HG02885 (cell line): ENCODE results near the gene PGM2L1.
"Not testable (repeated sequence)": the region's sequence is repeated elsewhere in the genome, so short reads cannot be mapped to it uniquely, and the experiment has no call there.

ENCODE experiments used
- ATAC-seq: cut with Tn5 transposase; IDR thresholded peaks from one replicate; pipeline ENCODE4 v1.9.1; 2021; ENCODE audit warnings: mild to moderate bottlenecking; ENCODE audit not compliant: unreplicated experiment, poor library complexity

Gene PGM2L1

DNA sequence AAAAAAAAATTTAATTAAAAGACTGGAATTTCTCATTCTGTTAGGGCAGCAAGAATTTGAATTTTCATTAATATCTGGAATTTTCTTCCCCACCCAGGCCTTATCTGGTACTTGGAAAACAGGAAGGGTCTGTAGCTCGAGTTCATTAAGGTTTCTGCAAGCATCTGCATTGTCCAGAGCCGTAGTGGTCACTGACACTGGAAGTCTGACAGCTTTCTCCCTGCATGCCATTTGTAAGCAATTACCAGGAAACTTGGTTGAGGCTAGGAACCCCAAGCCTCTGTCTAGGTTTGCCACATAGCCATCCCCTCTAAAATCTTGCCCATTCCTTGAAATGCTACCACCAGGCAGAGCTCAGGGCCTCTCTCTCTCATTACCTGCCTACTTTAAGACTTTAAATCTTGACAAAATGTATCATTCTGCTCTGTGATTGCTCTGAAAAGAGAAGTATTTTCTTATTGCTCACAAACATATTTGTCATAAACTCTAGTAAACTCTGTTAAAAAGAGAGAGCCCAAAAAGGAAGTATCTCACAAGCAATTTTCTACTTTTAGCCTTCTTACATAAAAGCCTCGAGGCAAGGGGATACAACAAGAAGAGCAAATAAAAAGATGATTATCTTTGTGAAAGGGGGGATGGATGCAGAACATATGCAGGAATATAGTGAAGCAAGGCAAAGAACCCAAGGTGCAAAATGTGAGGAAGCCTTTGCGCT lies 5.5 kb upstream of the PGM2L1 start:
- no peak for ATAC-seq

DNA sequence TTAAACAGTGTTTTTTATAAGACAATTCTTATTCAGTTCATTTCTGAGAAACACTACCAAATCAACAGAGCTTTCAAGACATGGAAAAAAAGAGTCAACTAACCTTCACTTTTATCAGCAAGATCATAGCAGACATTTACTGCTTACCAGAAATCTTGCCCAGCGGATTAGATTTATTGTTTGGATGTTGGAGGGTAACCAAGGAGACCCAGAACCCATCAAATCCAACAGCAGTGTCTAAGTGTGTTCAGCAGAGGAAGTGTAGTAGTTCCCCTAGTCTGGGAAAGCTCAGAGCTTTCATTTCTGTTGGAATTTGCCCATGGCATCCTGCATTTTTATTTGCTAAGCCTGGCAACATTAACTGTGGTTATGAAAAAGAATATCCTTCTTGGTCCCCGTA lies 2.4 kb upstream of the PGM2L1 start:
- ATAC-seq = no peak

DNA sequence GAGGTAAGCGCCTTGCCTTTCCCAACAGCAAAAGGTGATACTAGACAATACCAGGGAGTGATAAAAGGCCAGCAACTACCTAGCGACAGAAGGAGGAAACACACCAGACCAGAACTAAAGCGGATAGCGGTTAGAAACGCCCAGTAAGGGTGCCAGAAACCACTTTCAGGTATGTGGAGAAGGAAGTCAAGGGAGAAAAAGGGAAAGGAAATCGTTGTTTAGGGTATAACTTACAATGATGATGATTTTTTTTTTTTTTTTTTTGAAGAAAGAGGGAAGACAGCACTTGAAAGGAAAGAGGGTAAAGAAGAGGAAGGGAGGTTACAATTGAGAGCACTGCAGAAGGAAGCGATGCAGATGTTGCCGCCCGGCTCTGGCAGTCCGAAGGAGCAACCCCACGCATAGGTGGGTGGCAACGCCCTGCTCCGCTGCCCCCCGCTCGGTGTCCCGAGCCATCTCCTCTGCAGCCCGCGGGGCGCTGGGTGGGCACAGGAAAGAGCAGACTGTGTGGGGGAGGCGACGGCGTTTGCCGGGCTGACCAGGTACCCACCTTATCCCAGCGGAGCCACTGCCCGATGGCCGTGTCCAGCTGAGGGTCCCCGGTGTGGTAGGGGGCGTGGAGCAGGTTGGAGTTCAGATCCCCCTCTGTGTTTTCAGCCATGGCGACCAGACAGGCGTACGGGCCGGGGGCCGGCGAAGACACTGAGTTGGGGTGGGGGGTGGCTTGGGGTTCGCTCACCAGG lies 561 bp downstream of the PGM2L1 start:
- no peak for ATAC-seq

DNA sequence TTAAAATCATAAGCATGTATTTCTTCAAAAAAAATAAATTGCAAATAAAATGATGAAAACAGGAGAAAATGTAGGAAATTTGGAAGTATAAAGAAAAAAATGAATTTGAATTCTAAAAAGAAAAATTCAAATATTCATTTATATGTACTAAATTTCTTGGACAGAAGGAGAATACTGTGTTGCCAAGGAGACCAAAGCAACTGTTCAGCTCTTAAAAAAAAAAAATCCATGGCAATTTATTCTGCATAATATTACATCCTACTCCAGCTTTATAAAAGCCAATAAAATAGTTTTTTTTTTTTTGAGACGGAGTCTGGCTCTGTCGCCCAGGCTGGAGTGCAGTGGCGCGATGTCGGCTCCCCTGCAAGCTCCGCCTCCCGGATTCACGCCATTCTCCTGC lies 6.0 kb downstream of the PGM2L1 start:
- no peak for ATAC-seq

DNA sequence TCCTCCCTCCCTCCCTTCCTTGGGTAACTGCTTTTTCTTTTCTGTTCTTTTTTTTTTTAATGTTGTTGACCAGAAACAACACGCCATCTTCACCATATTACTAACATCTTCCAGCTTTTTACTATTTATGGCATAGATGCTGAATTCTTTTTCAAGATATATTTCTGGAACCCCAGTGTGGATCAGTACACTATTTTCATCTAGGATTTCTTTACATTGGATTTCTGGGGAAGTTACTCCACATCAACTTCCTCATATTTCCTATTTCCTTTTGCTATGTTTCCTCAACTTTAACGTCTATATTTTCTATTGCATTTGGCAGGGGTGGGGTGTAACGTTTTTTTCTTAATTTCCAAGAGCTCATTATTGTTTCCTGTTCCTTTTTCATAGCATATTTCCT lies 7.0 kb downstream of the PGM2L1 start:
- ATAC-seq = no peak

DNA sequence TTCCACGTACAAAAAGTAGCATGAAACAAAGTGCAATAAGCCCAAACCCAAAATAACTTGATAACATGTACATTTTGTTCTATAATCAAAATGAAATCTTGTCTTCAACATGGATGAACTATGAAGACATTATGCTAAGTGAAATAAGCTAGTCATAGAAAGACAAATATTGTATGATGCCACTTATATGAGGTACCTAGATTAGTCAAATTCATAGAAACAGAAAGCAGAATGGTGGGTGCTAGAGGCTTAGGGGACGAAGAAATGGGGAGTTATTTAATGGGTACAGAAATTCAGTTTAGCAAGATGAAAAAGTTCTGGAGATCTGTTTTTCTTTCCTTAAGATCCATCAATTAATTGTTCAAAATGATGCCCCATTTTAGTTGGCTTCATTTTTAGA lies 7.5 kb downstream of the PGM2L1 start:
- ATAC-seq = no peak

DNA sequence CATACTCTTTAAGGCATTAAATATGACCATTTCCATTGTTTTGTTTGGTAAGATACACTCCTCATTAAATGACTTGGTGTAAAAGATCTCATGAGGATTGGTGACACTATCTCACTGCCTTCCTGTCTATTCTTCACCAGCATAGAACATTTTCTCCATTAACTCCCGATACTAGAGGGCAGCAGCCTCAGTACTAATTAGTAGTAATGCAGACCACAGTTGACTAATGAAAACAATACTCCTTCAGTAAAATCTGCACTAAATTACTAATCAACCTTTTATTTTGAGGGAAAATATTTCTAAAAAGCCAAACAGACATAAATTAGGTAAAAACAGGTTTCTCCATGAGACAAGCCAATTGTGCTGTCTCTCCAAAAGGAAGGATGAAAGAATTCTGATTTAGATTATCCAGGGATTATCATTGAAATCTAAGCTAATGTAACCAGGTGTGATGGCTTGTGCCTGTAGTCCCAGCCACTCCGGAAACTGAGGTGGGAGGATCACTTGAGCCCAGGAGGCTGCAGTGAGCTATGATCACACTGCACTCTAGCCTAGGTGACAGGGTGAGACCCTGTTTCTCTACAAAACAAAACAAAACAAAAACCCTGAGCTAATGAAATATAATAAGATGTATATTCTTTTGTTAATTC lies 9.4 kb downstream of the PGM2L1 start:
- no peak for ATAC-seq

DNA sequence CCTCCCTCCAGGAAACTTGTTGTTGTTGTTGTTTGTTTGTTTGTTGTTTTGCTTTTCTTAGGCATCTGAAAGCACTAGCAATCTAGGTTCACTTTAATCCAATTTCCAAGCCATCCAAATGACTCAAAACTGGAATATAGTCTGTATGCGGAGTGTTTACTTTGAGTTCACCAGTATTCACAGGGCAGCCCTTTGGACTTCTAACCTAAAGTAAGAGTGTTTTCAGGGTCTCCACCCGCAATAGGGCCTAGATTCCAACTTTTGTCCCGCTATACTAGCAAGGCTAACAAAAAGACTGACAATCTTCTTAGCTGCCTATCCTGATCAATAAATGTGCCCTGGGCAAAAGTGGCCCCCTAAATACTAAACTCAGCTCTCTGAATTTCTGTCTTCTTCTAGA lies 13.6 kb downstream of the PGM2L1 start:
- no peak for ATAC-seq

DNA sequence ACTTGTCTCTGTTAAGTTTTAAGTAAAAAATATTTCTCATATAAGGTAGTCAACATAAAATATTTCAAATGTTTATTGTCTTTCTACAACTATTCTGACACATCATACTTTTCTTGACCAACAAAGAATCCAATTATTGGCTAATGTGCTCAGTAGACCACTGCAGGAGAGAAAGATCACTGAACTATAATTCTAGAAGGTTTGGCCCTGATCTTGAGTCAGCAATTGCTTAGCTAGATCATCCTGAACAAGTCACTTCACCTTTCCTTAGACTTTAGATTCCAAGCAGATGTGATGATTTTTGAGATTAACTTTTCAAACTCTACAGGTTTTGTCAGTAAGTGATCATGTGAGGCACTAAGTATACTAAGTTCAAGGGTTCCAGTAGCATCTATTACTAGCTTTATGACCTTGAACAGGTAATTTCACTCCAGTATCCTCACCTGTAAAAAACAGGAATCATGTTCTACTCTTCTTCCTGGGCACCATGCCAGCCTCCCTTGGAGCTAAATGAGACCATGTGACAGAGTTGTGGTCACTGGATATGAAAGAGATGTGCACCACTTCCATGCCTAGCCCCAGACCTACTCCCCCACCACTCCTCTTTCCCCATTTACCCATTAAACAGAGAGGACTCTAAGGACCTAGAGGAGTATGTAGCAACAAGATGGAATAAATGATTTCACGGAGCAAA lies 17.3 kb downstream of the PGM2L1 start:
- no peak for ATAC-seq

DNA sequence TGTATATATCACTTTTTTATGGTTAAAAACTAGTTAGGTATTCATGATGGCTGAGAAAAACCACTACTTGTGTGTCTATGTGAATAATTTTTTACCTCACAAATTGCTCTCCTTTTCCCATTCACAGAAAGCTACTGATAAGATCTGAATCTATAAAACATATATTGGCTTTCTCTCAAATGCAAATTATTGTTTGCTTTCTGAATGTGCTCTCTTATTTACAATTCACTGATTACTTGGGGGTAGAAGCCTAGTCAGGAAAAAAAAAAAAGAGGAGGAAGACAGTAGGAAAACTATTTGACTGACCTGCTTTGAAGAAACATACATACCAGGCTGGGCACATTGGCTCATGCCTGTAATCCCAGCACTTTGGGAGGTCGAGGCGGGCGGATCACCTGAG lies 20.5 kb downstream of the PGM2L1 start:
- no peak for ATAC-seq

DNA sequence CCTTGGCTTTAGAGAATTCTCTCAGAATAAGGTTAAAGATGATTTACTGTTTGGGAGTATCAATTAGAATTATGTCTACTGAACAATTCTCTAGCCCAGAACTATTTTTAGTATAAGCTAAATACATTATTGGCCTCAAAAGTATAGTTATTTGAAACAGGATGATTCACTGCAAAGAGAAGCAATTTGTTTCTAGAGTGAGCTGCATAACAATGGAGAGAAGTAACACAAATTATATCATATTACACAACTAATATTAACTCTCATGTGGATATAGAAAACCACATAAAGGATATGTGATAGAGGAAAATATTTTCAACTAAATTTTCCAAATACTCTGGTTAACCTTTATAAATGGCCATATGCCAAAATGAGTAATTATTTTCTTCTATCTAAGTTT lies 24.9 kb downstream of the PGM2L1 start:
- ATAC-seq = no peak

DNA sequence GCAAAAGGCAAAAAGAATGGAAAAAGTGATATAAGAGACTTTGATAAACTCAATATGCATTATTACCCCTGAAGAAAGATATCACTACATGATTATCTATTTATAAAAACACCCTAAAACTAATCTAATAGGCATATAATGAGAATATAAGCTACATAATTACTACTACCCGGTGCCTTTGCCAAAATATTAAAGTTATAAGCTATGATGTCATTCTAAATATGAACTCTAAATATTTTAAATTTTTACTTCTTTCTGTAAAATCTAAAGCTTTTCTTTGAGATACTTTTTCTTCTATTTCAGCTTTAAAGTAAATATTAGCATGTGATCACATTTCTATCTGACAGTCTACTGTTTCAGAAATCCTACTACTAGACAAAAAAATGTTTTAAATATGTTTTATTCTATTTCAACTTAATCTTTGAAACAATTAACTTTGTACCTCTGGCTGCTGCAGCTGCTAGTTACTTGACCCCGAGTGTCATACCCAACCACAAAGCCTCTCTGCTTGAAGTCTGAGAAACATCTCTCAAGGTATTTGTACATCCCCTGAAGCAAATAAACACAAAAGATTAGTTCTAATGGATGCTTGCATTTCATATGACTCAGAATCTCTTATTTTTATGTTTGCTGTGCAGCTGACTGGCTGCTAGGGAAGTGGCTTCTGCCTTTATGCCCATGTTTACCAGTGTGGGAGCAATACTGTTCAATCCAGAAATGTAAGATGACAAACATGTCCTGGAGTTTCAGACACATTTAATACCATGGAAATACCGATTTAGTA lies 26.8 kb downstream of the PGM2L1 start:
- ATAC-seq = no peak

DNA sequence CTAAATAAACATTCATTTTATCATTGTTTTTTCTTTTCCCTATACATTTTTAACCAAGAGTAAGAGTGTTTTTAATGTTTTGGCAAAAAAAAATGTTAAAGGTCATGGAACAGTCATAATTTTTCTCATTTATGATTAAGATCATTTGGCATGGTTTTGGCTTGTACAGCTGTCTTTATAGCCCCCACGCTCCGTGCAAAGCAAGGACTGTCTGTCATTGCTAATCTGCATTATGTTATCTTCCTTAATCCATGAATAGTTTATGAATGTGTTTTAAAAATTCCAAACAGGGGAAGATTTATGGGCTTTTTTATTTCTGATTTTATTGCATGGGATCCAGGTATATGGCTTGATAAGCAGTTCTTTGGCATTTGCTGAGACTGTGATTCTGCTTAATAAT lies 28.1 kb downstream of the PGM2L1 start:
- ATAC-seq = no peak

DNA sequence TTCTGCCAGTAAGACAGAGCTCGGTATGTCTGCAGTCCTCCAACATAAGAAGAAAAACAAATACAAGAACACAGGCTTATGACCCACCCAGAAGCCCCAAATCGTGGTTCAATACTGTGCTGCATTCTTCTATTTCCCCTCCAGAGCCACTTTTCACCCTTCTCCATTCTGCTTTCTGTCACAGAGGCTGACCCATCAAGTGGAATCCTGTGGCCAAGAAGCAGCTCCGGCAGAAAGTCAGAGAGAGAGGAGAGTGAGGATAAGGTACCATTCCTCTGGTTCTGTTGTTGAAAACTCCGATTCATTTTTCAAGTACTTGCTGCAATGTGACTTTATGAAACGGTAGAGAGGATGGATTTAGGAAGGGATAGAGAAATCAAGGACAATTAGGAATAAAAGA lies 30.4 kb downstream of the PGM2L1 start:
- no peak for ATAC-seq

DNA sequence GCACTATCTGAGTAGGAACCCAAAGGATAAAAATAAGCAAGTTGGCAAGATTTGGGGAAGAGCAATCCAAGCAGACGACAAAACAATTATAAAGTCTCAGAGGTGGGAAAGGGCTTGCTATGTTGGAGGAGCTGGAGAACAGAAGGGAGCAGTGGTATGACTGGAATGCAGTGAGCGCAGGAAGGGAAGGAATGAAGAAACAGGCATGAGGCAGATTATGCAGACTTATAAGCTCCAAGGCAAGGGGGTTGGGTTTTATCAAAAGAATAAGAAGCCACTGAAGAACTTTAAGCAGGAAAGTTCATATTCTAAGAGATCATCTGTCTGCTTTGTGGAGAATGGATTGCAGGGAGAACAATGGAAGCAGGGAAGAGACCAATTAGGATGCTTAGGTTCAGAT lies 31.7 kb downstream of the PGM2L1 start:
- ATAC-seq = no peak

DNA sequence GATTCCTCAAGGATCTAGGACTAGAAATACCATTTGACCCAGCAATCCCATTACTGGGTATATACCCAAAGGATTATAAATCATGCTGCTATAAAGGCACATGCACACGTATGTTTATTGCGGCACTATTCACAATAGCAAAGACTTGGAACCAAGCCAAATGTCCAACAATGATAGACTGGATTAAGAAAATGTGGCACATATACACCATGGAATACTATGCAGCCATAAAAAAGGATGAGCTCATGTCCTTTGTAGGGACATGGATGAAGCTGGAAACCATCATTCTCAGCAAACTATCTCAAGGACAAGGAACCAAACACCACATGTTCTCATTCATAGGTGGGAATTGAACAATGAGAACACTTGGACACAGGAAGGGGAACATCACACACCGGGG lies 32.4 kb downstream of the PGM2L1 start:
- not testable (repeated sequence) for ATAC-seq

DNA sequence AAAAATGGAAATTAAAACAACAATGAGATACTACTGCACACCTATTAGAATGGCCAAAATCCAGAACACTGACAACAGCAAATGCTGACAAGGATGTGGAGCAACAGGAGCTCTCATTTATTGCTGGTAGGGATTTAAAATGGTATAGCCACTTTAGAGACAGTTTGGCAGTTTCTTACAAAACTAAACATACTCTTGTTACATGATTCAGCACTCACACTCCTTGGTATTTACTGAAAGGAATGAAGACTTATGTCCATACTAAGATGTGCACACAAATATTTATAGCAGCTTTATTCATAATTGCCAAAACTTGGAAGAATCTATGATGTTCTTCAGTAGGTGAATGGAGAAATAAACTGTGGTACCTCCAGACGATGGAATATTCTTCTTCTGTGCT lies 40.8 kb downstream of the PGM2L1 start:
- ATAC-seq = no peak

DNA sequence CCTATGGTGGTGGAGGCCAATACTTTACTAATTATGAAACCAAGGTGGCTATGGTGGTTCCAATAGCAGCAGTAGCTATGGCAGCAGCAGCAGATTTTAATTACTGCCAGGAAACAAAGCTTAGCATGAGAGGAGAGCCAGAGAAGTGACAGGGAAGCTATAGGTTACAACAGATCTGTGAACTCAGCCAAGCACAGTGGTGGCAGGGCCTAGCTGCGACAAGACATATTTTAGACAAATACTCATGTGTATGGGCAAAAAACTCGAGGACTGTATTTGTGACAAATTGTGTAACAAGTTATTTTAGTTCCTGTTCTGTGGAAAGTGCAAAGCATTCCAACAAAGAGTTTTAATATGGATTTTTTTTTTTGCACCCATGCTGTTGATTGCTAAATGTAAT lies 42.6 kb downstream of the PGM2L1 start:
- no peak for ATAC-seq

DNA sequence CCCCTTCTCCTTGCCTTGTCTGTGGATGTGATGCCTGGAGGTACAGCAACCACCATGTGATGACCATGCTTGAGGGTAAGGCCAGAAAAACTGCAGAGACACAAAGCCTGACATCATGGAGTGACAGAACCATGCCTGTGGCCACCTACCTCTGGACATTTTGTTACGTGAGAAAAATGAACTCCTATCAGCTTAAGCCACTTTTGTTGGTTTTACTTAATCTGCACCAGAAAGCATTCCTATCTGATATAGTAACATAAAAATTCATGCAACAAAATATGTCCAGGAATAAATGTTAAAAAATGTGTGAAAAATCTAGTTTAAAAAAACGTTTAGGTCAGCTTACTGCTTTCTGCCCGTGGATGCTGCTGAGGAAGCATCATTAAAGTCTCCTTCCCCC lies 44.2 kb downstream of the PGM2L1 start:
- ATAC-seq = no peak

DNA sequence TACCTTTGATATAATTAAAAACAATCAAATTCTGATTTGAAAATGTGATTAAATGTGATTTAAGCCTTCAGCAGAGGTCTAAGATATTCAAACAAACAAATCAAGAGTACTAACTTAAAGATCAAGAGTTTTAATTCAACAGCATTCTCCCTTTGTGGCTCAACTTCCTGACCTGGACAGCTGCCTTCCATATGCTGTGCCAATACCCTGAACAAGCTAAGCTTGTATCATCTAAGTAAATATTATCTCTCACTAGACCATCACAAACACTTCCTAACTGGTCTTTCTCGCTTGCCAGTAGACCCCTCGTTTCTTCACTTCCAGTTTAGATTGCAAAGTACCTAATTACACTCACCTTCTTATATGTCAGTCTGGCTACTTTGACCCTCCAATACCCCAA lies 50.9 kb downstream of the PGM2L1 start:
- ATAC-seq = no peak
